Mesenchymal stem cell (in vitro differentiated cells and primary cell): ENCODE results near the gene ME3.

ENCODE experiments used
- DNase-seq: peaks from one replicate; pipeline ENCODE4 v3.0.0-alpha.2; 2013
- H2AFZ ChIP-seq: one replicate; pipeline ENCODE4 v1.6.1; 2013; ENCODE audit warnings: low read depth, mild to moderate bottlenecking, control low read depth, inconsistent platforms, low read length, moderate library complexity
- H2AK5ac ChIP-seq: 2 replicates; pipeline ENCODE4 v1.6.1; 2013; ENCODE audit warnings: low read length, moderate library complexity, mild to moderate bottlenecking, inconsistent platforms; ENCODE audit not compliant: severe bottlenecking
- H2BK120ac ChIP-seq: one replicate; pipeline ENCODE4 v1.6.1; 2013; ENCODE audit warnings: low read depth, mild to moderate bottlenecking, inconsistent platforms, low read length, moderate library complexity
- H2BK12ac ChIP-seq, 2 experiments: one replicate each; pipeline ENCODE4 v1.6.1; 2013; ENCODE audit warnings: inconsistent platforms in 2 of 2, low read length in 2 of 2, mild to moderate bottlenecking in 2 of 2, moderate library complexity in 2 of 2, control low read depth in 1 of 2
- H2BK15ac ChIP-seq: one replicate; pipeline ENCODE4 v1.6.1; 2013; ENCODE audit warnings: mild to moderate bottlenecking, low read depth, inconsistent platforms; ENCODE audit not compliant: poor library complexity, severe bottlenecking
- H2BK5ac ChIP-seq: 2 replicates; pipeline ENCODE4 v1.6.1; 2013; ENCODE audit warnings: low read depth, mild to moderate bottlenecking, low read length, control low read depth, inconsistent platforms; ENCODE audit not compliant: poor library complexity, severe bottlenecking
- H3K14ac ChIP-seq, 2 experiments: one replicate each; pipeline ENCODE4 v1.6.1; 2013; ENCODE audit warnings: inconsistent platforms in 2 of 2, low read length in 2 of 2, control low read depth in 1 of 2, mild to moderate bottlenecking in 1 of 2, moderate library complexity in 1 of 2
- H3K18ac ChIP-seq, 2 experiments: one replicate each; pipeline ENCODE4 v1.6.1; 2013; ENCODE audit warnings: inconsistent platforms in 2 of 2, low read length in 2 of 2, control low read depth in 1 of 2, low read depth in 1 of 2, mild to moderate bottlenecking in 1 of 2
- H3K23ac ChIP-seq, 2 experiments: one replicate each; pipeline ENCODE4 v1.6.1; 2013; ENCODE audit warnings: inconsistent platforms in 2 of 2, low read length in 2 of 2, mild to moderate bottlenecking in 2 of 2, moderate library complexity in 2 of 2, control low read depth in 1 of 2
- H3K27ac ChIP-seq: 2 replicates; pipeline ENCODE4 v1.5.1; 2013; ENCODE audit warnings: mild to moderate bottlenecking, moderate library complexity, low read length, control low read depth, inconsistent platforms; ENCODE audit not compliant: poor library complexity, severe bottlenecking
- H3K27me3 ChIP-seq, 2 experiments: 2 replicates each; pipeline versions ENCODE4 v1.6.1 to v1.7.0; 2013; ENCODE audit warnings: low read length in 2 of 2, mild to moderate bottlenecking in 2 of 2, moderate library complexity in 2 of 2, control low read depth in 1 of 2, inconsistent platforms in 1 of 2; ENCODE audit not compliant: control insufficient read depth in 1 of 2, insufficient read depth in 1 of 2
- H3K36me3 ChIP-seq, 2 experiments: 2 replicates each; pipeline versions ENCODE4 v1.6.1 to v1.7.0; 2013; ENCODE audit warnings: low read length in 2 of 2, control low read depth in 1 of 2, inconsistent platforms in 1 of 2, low read depth in 1 of 2, mild to moderate bottlenecking in 1 of 2; ENCODE audit not compliant: insufficient read depth in 2 of 2, control insufficient read depth in 1 of 2
- H3K4ac ChIP-seq, 2 experiments: one replicate each; pipeline ENCODE4 v1.6.1; 2013; ENCODE audit warnings: inconsistent platforms in 2 of 2, low read length in 2 of 2, mild to moderate bottlenecking in 2 of 2, moderate library complexity in 2 of 2, control low read depth in 1 of 2, low read depth in 1 of 2
- H3K4me1 ChIP-seq: 2 replicates; pipeline ENCODE4 v1.6.1; 2013; ENCODE audit warnings: low read depth, low read length, control low read depth; ENCODE audit not compliant: control insufficient read depth, insufficient read depth
- H3K4me2 ChIP-seq: 2 replicates; pipeline ENCODE4 v1.6.1; 2013; ENCODE audit warnings: low read length, mild to moderate bottlenecking, inconsistent platforms; ENCODE audit not compliant: poor library complexity, severe bottlenecking
- H3K4me3 ChIP-seq, 2 experiments: 2 replicates each; pipeline versions ENCODE4 v1.5.1 to v1.7.0; 2013; ENCODE audit warnings: low read length in 2 of 2, mild to moderate bottlenecking in 2 of 2, control low read depth in 1 of 2, low read depth in 1 of 2; ENCODE audit not compliant: insufficient read depth in 1 of 2
- H3K79me1 ChIP-seq: replicated peaks from 2 replicates; pipeline ENCODE4 v1.6.1; 2013; ENCODE audit warnings: mild to moderate bottlenecking, control low read depth, low read length, inconsistent platforms; ENCODE audit not compliant: poor library complexity, severe bottlenecking
- H3K9ac ChIP-seq: 2 replicates; pipeline ENCODE4 v1.7.0; 2013; ENCODE audit warnings: mild to moderate bottlenecking, low read length, moderate library complexity
- H3K9me3 ChIP-seq: 2 replicates; pipeline ENCODE4 v1.7.0; 2013; ENCODE audit warnings: mild to moderate bottlenecking, low read length; ENCODE audit not compliant: control insufficient read depth
- H4K8ac ChIP-seq: one replicate; pipeline ENCODE4 v1.6.1; 2013; ENCODE audit warnings: inconsistent platforms, mild to moderate bottlenecking, low read length, moderate library complexity
- H4K91ac ChIP-seq: one replicate; pipeline ENCODE4 v1.6.1; 2013; ENCODE audit warnings: mild to moderate bottlenecking, low read length, inconsistent platforms
- WGBS: methylation state at CpG from one replicate; pipeline ENCODE4 v1.1.7; 2013; ENCODE audit warnings: mixed read lengths; 5-methylcytosine and 5-hydroxymethylcytosine counted together

Gene ME3

GRCh38 chr11:86484795-86485166 lies 187.6 kb downstream of the ME3 start:
- peak overlapping the region; percentile 95 for H3K27ac ChIP-seq

GRCh38 chr11:86483940-86484794 lies 188.2 kb downstream of the ME3 start:
- WGBS, result 4% methylated on average over 1 of the region's 7 CpGs
- no peaks in the 10 kb centered on the region for H3K9me3 ChIP-seq
- peaks cover 23% of the 10 kb centered on the region for H3K4me1 ChIP-seq

More at GRCh38 chr11:86484795-86485166, 187.6 kb downstream of the ME3 start:
- Histone ChIP-seq H2BK120ac (no peak overlapping the region), H2AK5ac (no peak overlapping the region), H3K4ac (peak overlapping the region in 1 of 2 experiments; percentile 71), H2BK15ac (no peak overlapping the region), H3K27me3 (no peaks in the 10 kb centered on the region), H3K14ac (no peak overlapping the region), H2AFZ (no peak overlapping the region), H3K23ac (no peak overlapping the region), H3K4me3 (peak overlapping the region in 1 of 2 experiments; percentile 4), H3K4me1 (peaks cover 25% of the 10 kb centered on the region), H4K8ac (no peak overlapping the region), H2BK12ac (no peak overlapping the region), H3K18ac (no peak overlapping the region), H3K36me3 (no peaks in the 10 kb centered on the region), H3K9me3 (no peaks in the 10 kb centered on the region), H3K9ac (peak overlapping the region; percentile 68), H4K91ac (no peak overlapping the region), H3K79me1 (no peaks in the 10 kb centered on the region), H2BK5ac (peak overlapping the region; percentile 8), H3K4me2 (no peak overlapping the region)
- WGBS, result no CpG with 5 or more reads among the region's 1 CpG
- peak; percentile 69 for DNase-seq

GRCh38 chr11:86483610-86483939 lies 188.8 kb downstream of the ME3 start:
- Histone ChIP-seq H4K8ac (peak overlapping the region; percentile 66), H2BK120ac (peak overlapping the region; percentile 39), H3K14ac (no peak overlapping the region), H3K36me3 (no peaks in the 10 kb centered on the region), H2AK5ac (peak overlapping the region; percentile 62), H2AFZ (no peak overlapping the region), H3K4me3 (no peak overlapping the region), H3K4me1 (peaks cover 21% of the 10 kb centered on the region), H3K27ac (peak overlapping the region; percentile 95), H3K18ac (peak overlapping the region; percentile 73 to 79), H4K91ac (peak overlapping the region; percentile 15), H2BK15ac (no peak overlapping the region), H3K9me3 (no peaks in the 10 kb centered on the region), H3K4me2 (no peak overlapping the region), H3K9ac (peak overlapping the region; percentile 68), H3K4ac (peak overlapping the region; percentile 66 to 76), H3K23ac (no peak overlapping the region), H2BK12ac (peak overlapping the region in 1 of 2 experiments; percentile 98), H3K79me1 (no peaks in the 10 kb centered on the region), H2BK5ac (peak overlapping the region; percentile 81), H3K27me3 (no peaks in the 10 kb centered on the region)
- DNase-seq, result no peak
- 50% methylated on average over 3 of the region's 3 CpGs for WGBS

More at GRCh38 chr11:86483940-86484794, 188.2 kb downstream of the ME3 start:
- peak overlapping the region; percentile 15 for H4K91ac ChIP-seq
- no peaks in the 10 kb centered on the region for H3K79me1 ChIP-seq
- H3K4me2 ChIP-seq, result no peak overlapping the region
- H3K9ac ChIP-seq, result peak overlapping the region; percentile 68
- no peaks in the 10 kb centered on the region for H3K27me3 ChIP-seq
- peak; percentile 98 for DNase-seq
- H3K23ac ChIP-seq, result no peak overlapping the region
- H2BK15ac ChIP-seq, result no peak overlapping the region
- H3K18ac ChIP-seq, result peak overlapping the region; percentile 73 to 79
- peak overlapping the region in 1 of 2 experiments; percentile 4 for H3K4me3 ChIP-seq
- H2AFZ ChIP-seq, result no peak overlapping the region
- H4K8ac ChIP-seq, result peak overlapping the region; percentile 66
- no peak overlapping the region for H3K14ac ChIP-seq
- H3K27ac ChIP-seq, result peak overlapping the region; percentile 95
- peak overlapping the region; percentile 66 to 76 for H3K4ac ChIP-seq
- no peaks in the 10 kb centered on the region for H3K36me3 ChIP-seq
- H2AK5ac ChIP-seq, result peak overlapping the region; percentile 62
- peak overlapping the region in 1 of 2 experiments; percentile 98 for H2BK12ac ChIP-seq
- peak overlapping the region; percentile 81 for H2BK5ac ChIP-seq
- peak overlapping the region; percentile 39 for H2BK120ac ChIP-seq

DNA sequence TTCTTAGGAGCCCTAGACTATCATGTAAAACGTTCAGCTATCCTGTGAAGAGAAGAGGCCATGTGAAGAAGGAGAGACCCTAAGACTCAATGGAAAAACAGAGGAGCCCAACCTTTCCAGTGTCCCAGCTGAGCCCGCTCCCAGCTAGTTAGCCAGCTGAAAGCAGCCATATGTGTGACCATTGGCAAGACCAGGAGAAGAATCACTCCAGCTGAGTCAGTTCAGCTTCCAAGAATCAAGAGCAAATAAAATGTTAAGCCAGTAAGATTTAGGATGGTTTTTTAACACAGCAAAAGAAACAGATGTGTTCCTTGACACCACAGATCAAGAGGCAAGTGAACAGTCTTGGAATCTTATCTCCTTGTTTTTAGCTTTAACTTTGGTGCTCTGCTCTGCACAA lies 189.7 kb downstream of the ME3 start:
- no peak overlapping the region for H4K8ac ChIP-seq
- no peak overlapping the region for H2AFZ ChIP-seq
- H2BK15ac ChIP-seq, result no peak overlapping the region
- no peak overlapping the region for H2BK120ac ChIP-seq
- H3K23ac ChIP-seq, result no peak overlapping the region
- peak overlapping the region; percentile 16 to 60 for H2BK12ac ChIP-seq
- H2BK5ac ChIP-seq, result peak overlapping the region; percentile 39
- 90% methylated on average over 2 of the region's 2 CpGs for WGBS
- peak overlapping the region; percentile 65 for H2AK5ac ChIP-seq
- no peaks in the 10 kb centered on the region for H3K79me1 ChIP-seq
- no peak overlapping the region for H3K4me2 ChIP-seq
- peak overlapping the region; percentile 23 to 72 for H3K18ac ChIP-seq
- peak overlapping the region; percentile 95 for H3K27ac ChIP-seq
- no peaks in the 10 kb centered on the region for H3K9me3 ChIP-seq
- no peak overlapping the region for H3K4me3 ChIP-seq
- no peak overlapping the region for H4K91ac ChIP-seq
- H3K9ac ChIP-seq, result peak overlapping the region; percentile 68
- peaks cover 18% of the 10 kb centered on the region for H3K4me1 ChIP-seq
- DNase-seq, result no peak
- H3K14ac ChIP-seq, result no peak overlapping the region
- no peaks in the 10 kb centered on the region for H3K36me3 ChIP-seq
- H3K4ac ChIP-seq, result peak overlapping the region; percentile 9 to 49
- H3K27me3 ChIP-seq, result no peaks in the 10 kb centered on the region
